Ishikawa (cell line): ENCODE measurements around the gene TRPC3.

ENCODE experiments used
- CEBPB ChIP-seq: IDR thresholded peaks from 2 replicates; pipeline ENCODE4 v1.6.1; 2012
- CREB1 ChIP-seq: IDR thresholded peaks from 2 replicates; pipeline ENCODE4 v1.6.1; 2012; ENCODE audit warnings: low read depth
- EGR1 ChIP-seq: IDR thresholded peaks from 2 replicates; pipeline ENCODE4 v1.6.1; 2012
- EP300 ChIP-seq: IDR thresholded peaks from 2 replicates; pipeline ENCODE4 v1.6.1; 2012; ENCODE audit warnings: borderline replicate concordance
- FOXM1 ChIP-seq: IDR thresholded peaks from 2 replicates; pipeline ENCODE4 v1.6.1; 2012; ENCODE audit warnings: low read depth, borderline replicate concordance
- MAX ChIP-seq: IDR thresholded peaks from 2 replicates; pipeline ENCODE4 v1.6.1; 2012
- NFIC ChIP-seq: IDR thresholded peaks from 2 replicates; pipeline ENCODE4 v1.6.1; 2012
- RAD21 ChIP-seq: IDR thresholded peaks from 2 replicates; pipeline ENCODE4 v1.6.1; 2012; ENCODE audit warnings: low read depth
- TAF1 ChIP-seq: IDR thresholded peaks from 2 replicates; pipeline ENCODE4 v1.6.1; 2012; ENCODE audit warnings: low read depth, mild to moderate bottlenecking
- TCF12 ChIP-seq: IDR thresholded peaks from 2 replicates; pipeline ENCODE4 v1.6.1; 2012; ENCODE audit warnings: low read depth
- TEAD4 ChIP-seq: IDR thresholded peaks from 2 replicates; pipeline ENCODE4 v1.6.1; 2012
- USF1 ChIP-seq: IDR thresholded peaks from 2 replicates; pipeline ENCODE4 v1.6.1; 2012
- YY1 ChIP-seq: IDR thresholded peaks from 2 replicates; pipeline ENCODE4 v1.6.1; 2012; ENCODE audit warnings: low read depth
- ZBTB7A ChIP-seq: IDR thresholded peaks from 2 replicates; pipeline ENCODE4 v1.6.1; 2012; ENCODE audit warnings: low read depth
- TF ChIP-seq, protein P1 (sequence below): IDR thresholded peaks from 2 replicates; pipeline ENCODE4 v1.6.1; 2012; ENCODE audit warnings: low read depth, mild to moderate bottlenecking

TRPC3 gene

DNA sequence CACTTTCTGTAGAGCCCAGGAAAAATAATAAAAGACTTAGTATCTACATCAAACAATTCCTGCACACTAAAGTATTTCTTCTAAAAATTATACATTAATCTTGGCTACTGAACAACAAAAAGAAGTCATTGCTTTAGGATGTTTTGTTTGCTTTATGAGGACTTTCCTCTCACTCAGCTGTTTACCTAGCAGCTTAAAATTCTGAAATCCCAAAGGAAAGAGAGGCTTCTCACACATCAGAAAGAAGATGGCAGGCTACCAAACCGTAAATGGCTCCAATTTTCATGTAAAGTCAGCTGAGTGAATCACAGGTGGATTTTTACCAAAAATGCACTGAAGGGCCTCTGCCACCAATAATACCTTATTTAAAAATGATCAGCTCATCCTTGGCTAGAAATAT lies 9.0 kb upstream of the TRPC3 start:
- TF ChIP-seq, protein P1, sequence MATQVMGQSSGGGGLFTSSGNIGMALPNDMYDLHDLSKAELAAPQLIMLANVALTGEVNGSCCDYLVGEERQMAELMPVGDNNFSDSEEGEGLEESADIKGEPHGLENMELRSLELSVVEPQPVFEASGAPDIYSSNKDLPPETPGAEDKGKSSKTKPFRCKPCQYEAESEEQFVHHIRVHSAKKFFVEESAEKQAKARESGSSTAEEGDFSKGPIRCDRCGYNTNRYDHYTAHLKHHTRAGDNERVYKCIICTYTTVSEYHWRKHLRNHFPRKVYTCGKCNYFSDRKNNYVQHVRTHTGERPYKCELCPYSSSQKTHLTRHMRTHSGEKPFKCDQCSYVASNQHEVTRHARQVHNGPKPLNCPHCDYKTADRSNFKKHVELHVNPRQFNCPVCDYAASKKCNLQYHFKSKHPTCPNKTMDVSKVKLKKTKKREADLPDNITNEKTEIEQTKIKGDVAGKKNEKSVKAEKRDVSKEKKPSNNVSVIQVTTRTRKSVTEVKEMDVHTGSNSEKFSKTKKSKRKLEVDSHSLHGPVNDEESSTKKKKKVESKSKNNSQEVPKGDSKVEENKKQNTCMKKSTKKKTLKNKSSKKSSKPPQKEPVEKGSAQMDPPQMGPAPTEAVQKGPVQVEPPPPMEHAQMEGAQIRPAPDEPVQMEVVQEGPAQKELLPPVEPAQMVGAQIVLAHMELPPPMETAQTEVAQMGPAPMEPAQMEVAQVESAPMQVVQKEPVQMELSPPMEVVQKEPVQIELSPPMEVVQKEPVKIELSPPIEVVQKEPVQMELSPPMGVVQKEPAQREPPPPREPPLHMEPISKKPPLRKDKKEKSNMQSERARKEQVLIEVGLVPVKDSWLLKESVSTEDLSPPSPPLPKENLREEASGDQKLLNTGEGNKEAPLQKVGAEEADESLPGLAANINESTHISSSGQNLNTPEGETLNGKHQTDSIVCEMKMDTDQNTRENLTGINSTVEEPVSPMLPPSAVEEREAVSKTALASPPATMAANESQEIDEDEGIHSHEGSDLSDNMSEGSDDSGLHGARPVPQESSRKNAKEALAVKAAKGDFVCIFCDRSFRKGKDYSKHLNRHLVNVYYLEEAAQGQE, result no peak
- no peak for TF ChIP-seq NFIC
- no peak for TF ChIP-seq ZBTB7A
- no peak for TF ChIP-seq YY1
- no peak for TF ChIP-seq USF1
- TF ChIP-seq FOXM1, result no peak
- TF ChIP-seq CREB1, result no peak
- TF ChIP-seq MAX, result no peak
- TF ChIP-seq TCF12, result no peak
- TF ChIP-seq EGR1, result no peak
- no peak for TF ChIP-seq EP300

- TF ChIP-seq TEAD4, result no peak
- TF ChIP-seq RAD21, result no peak
- no peak for TF ChIP-seq CREB1
- no peak for TF ChIP-seq EGR1
- no peak for TF ChIP-seq USF1
- TF ChIP-seq YY1, result no peak
- TF ChIP-seq TAF1, result no peak
- no peak for TF ChIP-seq FOXM1
- no peak for TF ChIP-seq MAX
- no peak for TF ChIP-seq CEBPB
- TF ChIP-seq TCF12, result no peak
- TF ChIP-seq, protein P1, result no peak
- TF ChIP-seq EP300, result no peak
These were observed 6.9 kb upstream of the TRPC3 start for GRCh38 chr4:121958777-121959176.

DNA sequence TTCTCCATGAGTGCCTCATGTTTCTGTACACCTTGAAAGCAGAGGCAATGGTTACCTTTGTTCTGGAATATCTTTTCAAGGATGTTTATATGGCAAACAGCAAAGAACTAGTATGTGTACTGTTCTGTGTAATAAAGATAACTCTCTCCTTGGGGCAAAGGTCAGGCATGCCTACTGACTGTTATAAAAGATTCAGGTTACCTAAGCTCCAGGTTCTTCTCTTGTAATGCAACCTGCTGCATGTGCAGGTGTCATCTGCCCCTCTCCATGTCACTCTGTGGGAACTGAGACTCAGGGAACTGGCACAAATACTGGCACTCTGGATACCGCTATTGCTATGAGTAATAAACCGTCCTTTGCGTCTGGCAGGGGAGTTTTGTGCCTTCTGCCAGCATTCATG lies 5.4 kb upstream of the TRPC3 start:
- TF ChIP-seq EGR1 (no peak), YY1 (no peak), CEBPB (no peak), FOXM1 (no peak), TCF12 (no peak), EP300 (no peak), NFIC (no peak), ZBTB7A (no peak), USF1 (no peak)

- TF ChIP-seq ZBTB7A (no peak), TAF1 (no peak), CREB1 (no peak), TCF12 (no peak), RAD21 (no peak), NFIC (no peak), FOXM1 (no peak), EP300 (no peak), EGR1 (no peak), USF1 (no peak), CEBPB (no peak), TEAD4 (no peak), MAX (no peak), YY1 (no peak)
- TF ChIP-seq, protein P1, result no peak
These were observed 2.0 kb upstream of the TRPC3 start for GRCh38 chr4:121953860-121954259.
